ENCODE data around the gene ASAP2. TPM values are rescaled to one million over a fixed set of nuclear protein-coding genes. Genes with fewer than 3 reads are reported as not detected.

Gene ASAP2
- total RNA-seq, 2 experiments from 2014 or later = 0.25 to 0.71 TPM

GRCh38 chr2:9422321-9423099 is 215.9 kb downstream of the ASAP2 start:
- POLR2A ChIA-PET = interaction anchor here (0.7 to 4.1 kb wide), 28 partner anchors 8 to 881 kb away, joined by 3 to 38 read pairs (median 4); partner anchors contain the start of genes ADAM17, IAH1, ID2 and TAF1B
- CTCF ChIA-PET = interaction anchor here (0.6 to 1.4 kb wide), 4 partner anchors 63 to 909 kb away, joined by 3 to 4 read pairs (median 3); no protein-coding TSS in a partner anchor
- Mint-ChIP-seq H3K27me3 (no peaks in the 10 kb centered on the region), H3K9me3 (no peaks in the 10 kb centered on the region), H3K4me1 (peaks cover 47% of the 10 kb centered on the region), H3K27ac (no peak overlapping the region), H3K36me3 (ENCODE audit: low read depth) (peaks cover 35% of the 10 kb centered on the region), H3K4me3 (no peak overlapping the region)
- peak; percentile 67 for DNase-seq

- Mint-ChIP-seq H3K9me3 (no peaks in the 10 kb centered on the region), H3K27me3 (no peaks in the 10 kb centered on the region), H3K36me3 (ENCODE audit: low read depth) (peaks cover 27% of the 10 kb centered on the region), H3K27ac (no peak within 1 kb of the TSS), H3K4me1 (peaks cover 40% of the 10 kb centered on the region), H3K4me3 (no peak within 1 kb of the TSS)
- peak; percentile 97 for DNase-seq
- ChIA-PET POLR2A (interaction anchor here (0.7 to 4.1 kb wide), 26 partner anchors 9 to 880 kb away, joined by 3 to 38 read pairs (median 4); partner anchors contain the start of genes ADAM17, IAH1, ID2 and TAF1B), CTCF (interaction anchor here (1.0 to 1.4 kb wide), 2 partner anchors 330 to 908 kb away, joined by 3 to 4 read pairs; no protein-coding TSS in a partner anchor)
Measured at GRCh38 chr2:9423100-9423921, 216.7 kb downstream of the ASAP2 start, which contains the start of the genes CPSF3 and ITGB1BP1. CPSF3 (plus strand) TSS chr2:9423654; CDS start chr2:9423774, 120 bp downstream. ITGB1BP1 (minus strand) TSS chr2:9423528; CDS start chr2:9418697, 4,831 bp downstream.

- DNase-seq = peak; percentile 42
- no peaks in the 10 kb centered on the region for H3K27me3 Mint-ChIP-seq
- H3K27ac Mint-ChIP-seq = no peak overlapping the region
- POLR2A ChIA-PET = interaction anchor here (0.6 to 4.1 kb wide), 13 partner anchors 18 to 880 kb away, joined by 3 to 38 read pairs (median 4); partner anchors contain the start of genes ADAM17, IAH1, TAF1B and YWHAQ
- H3K4me3 Mint-ChIP-seq = no peak overlapping the region
- H3K36me3 Mint-ChIP-seq (ENCODE audit: low read depth) = peaks cover 29% of the 10 kb centered on the region
- no peaks in the 10 kb centered on the region for H3K9me3 Mint-ChIP-seq
- peaks cover 39% of the 10 kb centered on the region for H3K4me1 Mint-ChIP-seq
- CTCF ChIA-PET = no interaction called here
Measured at GRCh38 chr2:9423922-9424272, 217.3 kb downstream of the ASAP2 start.

DNA sequence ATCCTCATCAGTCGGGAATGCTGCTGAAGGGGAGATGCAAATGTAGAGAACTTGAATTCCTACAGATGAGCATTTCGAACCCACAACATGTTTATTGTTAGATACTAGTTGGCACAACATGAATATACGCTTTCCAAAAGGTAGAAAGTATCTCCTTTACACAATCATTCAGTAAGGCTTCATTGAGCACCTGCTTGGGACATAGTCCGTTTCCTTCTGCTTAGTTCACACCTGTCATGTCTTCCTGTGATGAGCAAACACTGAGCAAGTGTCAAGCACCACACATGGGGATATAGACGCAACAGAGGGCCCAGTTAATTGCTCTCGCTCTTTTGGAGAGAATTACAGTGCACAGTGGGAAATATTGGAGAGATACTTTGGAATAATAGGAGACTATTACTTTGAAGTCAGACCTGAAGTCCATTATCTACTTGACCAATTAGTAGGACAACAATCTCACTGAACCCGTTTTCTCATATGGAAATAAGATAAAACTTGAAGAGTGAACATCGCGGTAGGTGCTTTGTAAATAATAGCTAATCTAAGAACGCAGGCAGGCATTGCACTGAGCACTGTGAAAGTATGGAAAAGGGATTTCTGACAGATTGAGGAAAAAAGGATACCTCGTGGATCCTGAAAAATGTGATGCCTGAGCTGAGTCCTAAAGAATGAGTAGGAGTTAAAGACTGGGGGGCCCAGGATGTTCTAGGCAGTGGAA is 218.0 kb downstream of the ASAP2 start:
- Mint-ChIP-seq H3K4me3 (no peak overlapping the region), H3K36me3 (ENCODE audit: low read depth) (peaks cover 33% of the 10 kb centered on the region), H3K9me3 (no peaks in the 10 kb centered on the region), H3K27ac (no peak overlapping the region), H3K27me3 (no peaks in the 10 kb centered on the region), H3K4me1 (peaks cover 32% of the 10 kb centered on the region)
- POLR2A ChIA-PET = interaction anchor here (0.6 to 4.1 kb wide), 10 partner anchors 10 to 419 kb away, joined by 3 to 38 read pairs (median 4); partner anchors contain the start of genes ADAM17, IAH1, TAF1B and YWHAQ
- DNase-seq = no peak
- CTCF ChIA-PET = no interaction called here

DNA sequence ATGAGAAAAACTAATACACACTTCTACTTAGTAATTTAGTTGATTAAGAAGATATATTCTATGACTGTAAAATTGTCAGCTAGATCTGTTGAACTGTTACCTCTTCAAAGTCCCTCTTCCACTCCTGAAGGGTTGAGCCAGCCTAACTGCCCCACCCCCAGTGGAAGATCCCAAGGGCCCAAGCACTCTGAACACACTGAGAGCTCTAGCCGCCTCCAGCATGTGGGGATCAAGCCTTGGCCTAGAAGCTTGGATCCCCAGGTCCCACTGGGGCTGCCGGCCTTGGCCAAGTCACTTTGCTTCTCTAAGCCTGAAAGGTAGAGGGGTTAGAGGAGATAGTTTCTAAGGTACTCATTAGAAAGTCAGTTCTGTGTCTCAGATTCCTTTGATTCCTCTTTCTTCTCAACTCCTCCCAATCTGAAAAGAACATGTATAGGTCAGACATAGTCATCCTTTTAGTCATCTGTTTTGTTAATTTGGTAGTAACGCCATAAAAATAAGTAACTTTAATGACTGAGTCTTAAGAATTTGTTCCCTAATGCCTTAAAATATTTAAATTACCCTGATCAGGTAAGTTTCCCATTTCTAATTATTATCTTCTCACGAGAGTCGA is 222.5 kb downstream of the ASAP2 start:
- Mint-ChIP-seq H3K4me1 (peaks cover 18% of the 10 kb centered on the region), H3K36me3 (ENCODE audit: low read depth) (peaks cover 44% of the 10 kb centered on the region), H3K9me3 (no peaks in the 10 kb centered on the region), H3K27ac (no peak overlapping the region), H3K4me3 (no peak overlapping the region), H3K27me3 (no peaks in the 10 kb centered on the region)
- ChIA-PET CTCF (interaction anchor here (1.0 kb wide), 1 partner anchor 13 kb away, joined by 3 read pairs; no protein-coding TSS in a partner anchor), POLR2A (interaction anchor here (1.4 kb wide), 1 partner anchor 15 kb away, joined by 3 read pairs; no protein-coding TSS in a partner anchor)
- DNase-seq = no peak

- Mint-ChIP-seq H3K9me3 (no peaks in the 10 kb centered on the region), H3K4me1 (peaks cover 18% of the 10 kb centered on the region), H3K36me3 (ENCODE audit: low read depth) (peaks cover 53% of the 10 kb centered on the region), H3K27ac (peak overlapping the region; percentile 78), H3K27me3 (no peaks in the 10 kb centered on the region), H3K4me3 (no peak overlapping the region)
- POLR2A ChIA-PET = interaction anchor here (1.2 to 1.4 kb wide), 2 partner anchors 13 to 45 kb away, joined by 3 to 4 read pairs; no protein-coding TSS in a partner anchor
- CTCF ChIA-PET = interaction anchor here (0.7 to 1.0 kb wide), 2 partner anchors 12 to 628 kb away, joined by 3 to 4 read pairs; no protein-coding TSS in a partner anchor
- no peak for DNase-seq
Measured at GRCh38 chr2:9430316-9431293, 224.0 kb downstream of the ASAP2 start.

DNA sequence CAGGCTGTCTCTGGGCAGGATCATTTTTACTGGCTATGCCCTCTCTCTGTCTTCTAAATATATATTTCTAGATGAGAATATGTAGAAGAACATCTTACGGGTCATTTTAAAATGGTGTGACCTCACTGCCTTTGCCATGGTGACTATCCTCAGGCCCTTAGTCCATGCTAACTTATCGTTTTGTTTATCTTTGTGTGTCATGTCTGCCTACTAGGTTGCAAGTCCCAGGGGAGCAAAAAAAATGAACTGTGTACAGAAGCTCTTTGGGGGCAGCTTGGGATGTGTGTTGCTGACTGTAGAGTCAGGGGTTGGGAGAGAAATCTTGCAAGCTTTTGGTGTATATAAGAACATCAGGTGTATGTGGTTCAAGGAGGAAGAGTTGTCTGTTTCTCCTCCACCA is 227.9 kb downstream of the ASAP2 start:
- ChIA-PET POLR2A (interaction anchor here (1.1 to 1.2 kb wide), 2 partner anchors 10 to 12 kb away, joined by 3 to 5 read pairs; partner anchors contain the start of gene ITGB1BP1), CTCF (no interaction called here)
- Mint-ChIP-seq H3K27ac (no peak overlapping the region), H3K9me3 (no peaks in the 10 kb centered on the region), H3K36me3 (ENCODE audit: low read depth) (peaks cover 72% of the 10 kb centered on the region), H3K4me3 (no peak overlapping the region), H3K4me1 (peaks cover 15% of the 10 kb centered on the region), H3K27me3 (no peaks in the 10 kb centered on the region)
- DNase-seq = no peak

GRCh38 chr2:9439536-9439935 is 232.9 kb downstream of the ASAP2 start:
- POLR2A ChIA-PET = no interaction called here

GRCh38 chr2:9440058-9440727 is 233.6 kb downstream of the ASAP2 start:
- H3K36me3 Mint-ChIP-seq (ENCODE audit: low read depth) = peaks cover 53% of the 10 kb centered on the region
- H3K27me3 Mint-ChIP-seq = no peaks in the 10 kb centered on the region
- CTCF ChIA-PET = no interaction called here

More at GRCh38 chr2:9439536-9439935, 232.9 kb downstream of the ASAP2 start:
- CTCF ChIA-PET = no interaction called here
- H3K4me1 Mint-ChIP-seq = peaks cover 10% of the 10 kb centered on the region
- DNase-seq = no peak
- no peaks in the 10 kb centered on the region for H3K27me3 Mint-ChIP-seq
- no peak overlapping the region for H3K27ac Mint-ChIP-seq
- H3K36me3 Mint-ChIP-seq (ENCODE audit: low read depth) = peaks cover 55% of the 10 kb centered on the region
- no peaks in the 10 kb centered on the region for H3K9me3 Mint-ChIP-seq
- H3K4me3 Mint-ChIP-seq = no peak overlapping the region

DNA sequence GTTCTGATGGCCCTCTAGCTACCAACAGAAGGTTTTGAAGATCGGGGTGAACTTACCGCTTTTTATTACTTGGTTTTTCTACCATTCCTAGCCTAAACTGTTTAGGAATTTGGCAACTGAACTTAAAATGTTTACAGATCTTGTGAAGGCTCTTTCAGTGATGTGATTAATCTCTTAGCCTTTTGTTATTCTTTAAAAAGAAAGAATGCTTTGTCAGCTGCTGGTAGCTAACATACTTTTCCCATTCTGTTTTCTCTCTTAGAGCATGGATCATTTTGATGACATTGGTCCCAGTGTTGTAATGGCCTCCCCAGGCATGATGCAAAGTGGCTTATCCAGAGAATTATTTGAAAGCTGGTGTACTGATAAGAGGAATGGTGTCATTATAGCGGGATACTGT is 234.9 kb downstream of the ASAP2 start:
- Mint-ChIP-seq H3K36me3 (ENCODE audit: low read depth) (peaks cover 58% of the 10 kb centered on the region), H3K27ac (no peak overlapping the region), H3K9me3 (no peaks in the 10 kb centered on the region), H3K4me3 (no peak overlapping the region), H3K27me3 (no peaks in the 10 kb centered on the region), H3K4me1 (peaks cover 22% of the 10 kb centered on the region)
- ChIA-PET CTCF (no interaction called here), POLR2A (interaction anchor here (1.3 kb wide), 1 partner anchor 17 kb away, joined by 3 read pairs; no protein-coding TSS in a partner anchor)
- DNase-seq = no peak

More at GRCh38 chr2:9440058-9440727, 233.6 kb downstream of the ASAP2 start:
- no peaks in the 10 kb centered on the region for H3K9me3 Mint-ChIP-seq
- POLR2A ChIA-PET = no interaction called here
- no peak for DNase-seq
- H3K4me3 Mint-ChIP-seq = no peak overlapping the region
- no peak overlapping the region for H3K27ac Mint-ChIP-seq
- peaks cover 15% of the 10 kb centered on the region for H3K4me1 Mint-ChIP-seq

All from activated CD4-positive, alpha-beta memory T cell treated with anti-CD3 and anti-CD28 coated beads, Interleukin-2, amount 10 ng/mL, durations not matched to agents 7 days and 5 days (primary cell).